ENCODE results near the gene EHMT2.
"Not testable (repeated sequence)": the region's sequence is repeated elsewhere in the genome, so short reads cannot be mapped to it uniquely, and the experiment has no call there.

The EHMT2 gene

DNA sequence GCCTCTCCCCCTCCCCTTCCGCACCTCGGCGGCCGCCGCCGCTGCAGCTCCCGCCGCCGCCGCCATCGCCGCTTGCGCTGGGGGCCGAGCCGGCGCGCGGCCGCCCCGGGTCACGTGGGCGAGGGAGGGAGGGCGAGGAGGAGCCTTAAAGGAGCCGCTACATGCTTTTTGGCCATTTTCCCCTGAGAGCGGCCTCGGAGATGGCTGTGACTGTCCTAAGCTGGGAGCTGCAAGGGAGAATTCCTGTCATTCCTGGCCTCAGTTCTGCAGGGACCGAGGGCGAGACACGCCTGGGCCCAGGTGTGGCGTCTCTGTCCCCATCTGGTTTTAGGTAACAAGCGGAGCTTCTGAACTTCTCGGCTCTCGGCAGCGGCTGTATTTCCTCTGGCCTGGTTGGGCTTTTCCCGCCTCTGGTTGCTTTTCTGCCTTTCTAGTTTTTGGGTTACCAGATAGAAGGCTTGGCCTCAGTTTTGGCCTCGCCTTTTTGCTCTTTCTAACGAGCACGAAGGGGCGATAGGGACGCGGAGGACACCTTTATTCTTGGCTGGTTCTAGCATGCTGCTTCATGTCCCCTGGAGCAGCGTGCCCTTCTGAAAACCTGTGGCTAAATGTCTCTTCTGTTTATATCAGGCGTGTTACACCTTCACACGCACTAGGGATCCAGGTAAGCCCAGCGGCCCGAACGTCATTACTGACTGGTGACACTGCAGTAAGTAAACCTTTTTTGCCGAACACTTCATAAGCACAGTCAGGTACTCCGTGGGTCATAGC lies at the start of gene EHMT2:
EHMT2 (minus strand) TSS at position 87 of the 771 bp plus-strand sequence; CDS start at position 66, 21 bp downstream.
- DNase-seq = peak; percentile 86

DNA sequence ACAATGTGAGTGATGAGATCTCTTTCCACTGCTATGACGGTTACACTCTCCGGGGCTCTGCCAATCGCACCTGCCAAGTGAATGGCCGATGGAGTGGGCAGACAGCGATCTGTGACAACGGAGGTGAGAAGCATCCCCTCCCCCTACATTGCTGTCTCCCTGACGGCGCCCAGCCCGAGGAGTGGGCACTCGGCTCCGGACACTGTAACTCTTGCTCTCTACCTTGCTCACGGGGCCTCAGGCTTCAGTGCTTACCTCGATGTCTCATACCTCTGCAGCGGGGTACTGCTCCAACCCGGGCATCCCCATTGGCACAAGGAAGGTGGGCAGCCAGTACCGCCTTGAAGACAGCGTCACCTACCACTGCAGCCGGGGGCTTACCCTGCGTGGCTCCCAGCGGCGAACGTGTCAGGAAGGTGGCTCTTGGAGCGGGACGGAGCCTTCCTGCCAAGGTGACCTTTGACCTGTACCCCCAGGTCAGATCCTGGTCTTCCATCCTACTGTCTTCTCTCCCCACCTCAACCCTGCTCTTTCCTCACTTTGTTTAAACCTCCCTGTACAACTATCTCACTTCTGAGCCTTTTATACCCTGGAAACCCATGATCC lies 49.7 kb upstream of the EHMT2 start:
- no peak for DNase-seq

DNA sequence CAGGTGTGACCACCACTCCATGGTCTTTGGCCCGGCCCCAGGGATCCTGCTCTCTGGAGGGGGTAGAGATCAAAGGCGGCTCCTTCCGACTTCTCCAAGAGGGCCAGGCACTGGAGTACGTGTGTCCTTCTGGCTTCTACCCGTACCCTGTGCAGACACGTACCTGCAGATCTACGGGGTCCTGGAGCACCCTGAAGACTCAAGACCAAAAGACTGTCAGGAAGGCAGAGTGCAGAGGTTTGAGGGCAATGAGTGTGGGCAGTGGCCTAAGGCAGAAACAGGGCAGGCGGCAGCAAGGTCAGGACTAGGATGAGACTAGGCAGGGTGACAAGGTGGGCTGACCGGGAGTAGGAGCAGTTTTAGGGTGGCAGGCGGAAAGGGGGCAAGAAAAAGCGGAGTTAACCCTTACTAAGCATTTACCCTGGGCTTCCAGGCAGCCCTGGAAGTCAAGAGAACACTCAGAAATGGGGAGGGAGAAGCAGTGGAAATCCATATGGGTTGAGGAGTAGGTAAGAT lies 48.9 kb upstream of the EHMT2 start:
- DNase-seq = no peak

DNA sequence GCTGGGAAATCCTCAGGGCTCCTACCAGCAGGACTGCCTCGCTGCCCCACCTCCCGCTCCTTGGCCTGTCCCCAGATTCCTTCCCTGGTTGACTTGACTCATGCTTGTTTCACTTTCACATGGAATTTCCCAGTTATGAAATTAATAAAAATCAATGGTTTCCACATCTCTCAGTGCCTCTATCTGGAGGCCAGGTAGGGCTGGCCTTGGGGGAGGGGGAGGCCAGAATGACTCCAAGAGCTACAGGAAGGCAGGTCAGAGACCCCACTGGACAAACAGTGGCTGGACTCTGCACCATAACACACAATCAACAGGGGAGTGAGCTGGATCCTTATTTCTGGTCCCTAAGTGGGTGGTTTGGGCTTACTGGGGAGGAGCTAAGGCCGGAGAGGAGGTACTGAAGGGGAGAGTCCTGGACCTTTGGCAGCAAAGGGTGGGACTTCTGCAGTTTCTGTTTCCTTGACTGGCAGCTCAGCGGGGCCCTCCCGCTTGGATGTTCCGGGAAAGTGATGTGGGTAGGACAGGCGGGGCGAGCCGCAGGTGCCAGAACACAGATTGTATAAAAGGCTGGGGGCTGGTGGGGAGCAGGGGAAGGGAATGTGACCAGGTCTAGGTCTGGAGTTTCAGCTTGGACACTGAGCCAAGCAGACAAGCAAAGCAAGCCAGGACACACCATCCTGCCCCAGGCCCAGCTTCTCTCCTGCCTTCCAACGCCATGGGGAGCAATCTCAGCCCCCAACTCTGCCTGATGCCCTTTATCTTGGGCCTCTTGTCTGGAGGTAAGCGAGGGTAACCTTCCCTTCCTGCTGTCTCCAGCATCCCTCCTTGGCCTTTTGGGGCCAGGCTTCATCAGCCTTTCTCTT lies 48.2 kb upstream of the EHMT2 start, which contains the start of gene CFB:
CFB (plus strand) TSS at position 589 of the 863 bp plus-strand sequence; CDS start at position 716, 127 bp downstream.
- no peak for DNase-seq

DNA sequence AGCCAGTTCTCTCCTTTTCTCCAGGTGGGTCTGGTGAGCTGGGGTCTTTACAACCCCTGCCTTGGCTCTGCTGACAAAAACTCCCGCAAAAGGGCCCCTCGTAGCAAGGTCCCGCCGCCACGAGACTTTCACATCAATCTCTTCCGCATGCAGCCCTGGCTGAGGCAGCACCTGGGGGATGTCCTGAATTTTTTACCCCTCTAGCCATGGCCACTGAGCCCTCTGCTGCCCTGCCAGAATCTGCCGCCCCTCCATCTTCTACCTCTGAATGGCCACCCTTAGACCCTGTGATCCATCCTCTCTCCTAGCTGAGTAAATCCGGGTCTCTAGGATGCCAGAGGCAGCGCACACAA lies 47.6 kb upstream of the EHMT2 start:
- DNase-seq = no peak

DNA sequence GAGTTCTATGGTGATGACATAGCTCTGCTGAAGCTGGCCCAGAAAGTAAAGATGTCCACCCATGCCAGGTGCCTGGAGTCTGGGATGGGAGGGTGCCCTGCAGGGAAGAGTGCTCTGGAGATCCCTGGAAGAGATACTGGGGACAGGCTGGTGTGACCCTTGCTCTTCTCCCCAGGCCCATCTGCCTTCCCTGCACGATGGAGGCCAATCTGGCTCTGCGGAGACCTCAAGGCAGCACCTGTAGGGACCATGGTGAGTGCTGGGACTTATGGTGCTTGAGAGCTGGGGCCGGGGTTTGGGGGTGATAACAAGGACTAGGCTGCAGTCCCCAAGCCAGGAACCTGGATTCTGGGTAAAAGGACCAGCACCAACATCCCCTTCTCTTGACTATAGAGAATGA lies 46.2 kb upstream of the EHMT2 start:
- no peak for DNase-seq

DNA sequence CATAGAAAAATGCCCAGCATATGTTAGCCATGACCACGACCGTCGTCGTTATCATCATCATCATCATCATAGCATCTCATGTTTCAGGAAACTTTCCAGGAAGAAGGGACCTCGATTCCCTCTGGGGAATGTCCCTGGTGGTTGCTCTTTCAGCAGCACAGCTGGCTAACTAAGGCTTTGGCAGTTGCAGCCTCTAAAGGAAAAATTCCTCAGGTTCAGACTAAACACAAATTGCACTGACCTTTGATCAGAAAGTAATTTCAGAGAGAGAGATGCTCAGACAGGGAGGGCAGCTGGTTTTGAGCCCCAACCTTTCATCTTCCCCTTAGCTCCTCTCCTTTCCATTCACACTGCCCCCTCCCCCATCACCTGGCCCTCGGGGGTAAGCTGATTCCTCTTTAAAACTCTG lies 42.8 kb upstream of the EHMT2 start:
- no peak for DNase-seq

DNA sequence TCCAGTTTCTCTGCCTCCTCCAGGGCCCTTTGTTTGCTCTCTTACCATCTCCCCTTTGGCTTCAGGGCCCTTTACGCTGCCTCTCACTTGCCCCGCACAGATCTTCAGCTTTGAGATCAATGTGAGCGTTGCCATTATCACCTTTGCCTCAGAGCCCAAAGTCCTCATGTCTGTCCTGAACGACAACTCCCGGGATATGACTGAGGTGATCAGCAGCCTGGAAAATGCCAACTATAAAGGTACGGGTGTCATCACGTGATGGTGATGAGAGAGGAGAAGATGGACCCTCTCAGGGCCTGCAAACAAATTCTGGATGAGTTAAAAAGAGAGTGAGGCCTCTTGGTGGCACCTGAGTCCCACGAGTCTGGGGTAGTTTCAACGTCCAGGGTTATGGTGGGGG lies 38.3 kb upstream of the EHMT2 start:
- no peak for DNase-seq

DNA sequence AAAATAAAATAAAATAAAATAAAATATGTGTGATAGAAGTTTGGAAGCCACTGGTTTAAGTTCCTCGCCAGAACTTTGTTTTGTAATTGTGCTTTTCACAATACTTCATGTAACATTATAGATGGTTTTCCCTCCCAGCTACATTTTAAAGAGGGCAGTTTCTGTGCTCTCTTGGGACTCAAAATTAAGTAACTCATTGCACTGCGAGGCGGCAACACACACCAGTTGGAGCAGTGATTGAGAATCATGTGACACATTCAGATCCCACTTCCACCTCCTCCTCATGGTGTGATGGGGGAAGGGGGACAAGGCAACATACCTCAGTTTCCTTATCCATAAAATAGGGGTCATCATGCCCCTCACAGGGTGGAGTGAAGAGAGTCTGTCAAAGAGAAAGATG lies 37.5 kb upstream of the EHMT2 start:
- no peak for DNase-seq

DNA sequence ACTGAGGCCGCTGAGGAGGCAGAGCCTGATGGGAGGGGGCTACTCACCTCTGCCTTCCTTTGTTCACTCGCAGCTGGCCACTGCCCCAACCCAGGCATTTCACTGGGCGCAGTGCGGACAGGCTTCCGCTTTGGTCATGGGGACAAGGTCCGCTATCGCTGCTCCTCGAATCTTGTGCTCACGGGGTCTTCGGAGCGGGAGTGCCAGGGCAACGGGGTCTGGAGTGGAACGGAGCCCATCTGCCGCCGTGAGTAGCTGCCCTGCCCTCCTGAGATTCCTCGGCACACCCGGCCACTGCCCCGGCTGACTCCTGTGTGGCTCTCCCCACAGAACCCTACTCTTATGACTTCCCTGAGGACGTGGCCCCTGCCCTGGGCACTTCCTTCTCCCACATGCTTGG lies 36.0 kb upstream of the EHMT2 start:
- no peak for DNase-seq

DNA sequence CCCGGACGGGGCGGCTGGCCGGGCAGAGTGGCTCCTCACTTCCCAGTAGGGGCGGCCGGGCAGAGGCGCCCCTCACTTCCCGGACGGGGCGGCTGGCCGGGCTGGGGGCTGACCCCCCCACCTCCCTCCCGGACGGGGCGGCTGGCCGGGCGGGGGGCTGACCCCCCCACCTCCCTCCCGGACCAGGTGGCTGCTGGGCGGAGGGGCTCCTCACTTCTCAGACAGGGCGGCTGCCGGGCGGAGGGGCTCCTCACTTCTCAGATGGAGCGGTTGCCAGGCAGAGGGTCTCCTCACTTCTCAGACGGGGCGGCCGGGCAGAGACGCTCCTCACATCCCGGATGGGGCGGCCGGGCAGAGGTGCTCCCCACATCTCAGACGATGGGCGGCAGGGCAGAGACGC lies 34.6 kb upstream of the EHMT2 start:
- not testable (repeated sequence) for DNase-seq

DNA sequence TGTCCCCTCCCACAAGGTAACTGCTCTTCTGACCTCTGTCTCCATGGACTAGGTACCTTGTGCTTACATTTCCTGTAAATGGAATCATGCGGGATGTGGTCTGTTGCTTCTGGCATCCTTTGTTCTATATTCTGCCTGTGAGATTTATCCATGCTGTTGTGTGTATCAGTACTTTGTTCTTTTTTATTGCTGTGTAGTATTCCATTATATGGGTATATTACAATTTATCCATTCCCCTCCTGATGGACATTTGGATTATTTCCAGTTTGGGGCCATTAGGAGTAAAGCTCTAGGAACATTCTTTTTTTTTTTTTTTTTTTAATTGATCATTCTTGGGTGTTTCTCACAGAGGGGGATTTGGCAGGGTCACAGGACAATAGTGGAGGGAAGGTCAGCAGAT lies 33.5 kb upstream of the EHMT2 start:
- no peak for DNase-seq

DNA sequence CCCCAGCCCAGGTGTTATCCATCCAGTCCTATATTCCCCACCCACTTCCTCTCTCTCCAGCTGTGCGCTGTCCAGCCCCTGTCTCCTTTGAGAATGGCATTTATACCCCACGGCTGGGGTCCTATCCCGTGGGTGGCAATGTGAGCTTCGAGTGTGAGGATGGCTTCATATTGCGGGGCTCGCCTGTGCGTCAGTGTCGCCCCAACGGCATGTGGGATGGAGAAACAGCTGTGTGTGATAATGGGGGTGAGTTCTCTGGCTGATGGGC lies 31.1 kb upstream of the EHMT2 start:
- DNase-seq = no peak

DNA sequence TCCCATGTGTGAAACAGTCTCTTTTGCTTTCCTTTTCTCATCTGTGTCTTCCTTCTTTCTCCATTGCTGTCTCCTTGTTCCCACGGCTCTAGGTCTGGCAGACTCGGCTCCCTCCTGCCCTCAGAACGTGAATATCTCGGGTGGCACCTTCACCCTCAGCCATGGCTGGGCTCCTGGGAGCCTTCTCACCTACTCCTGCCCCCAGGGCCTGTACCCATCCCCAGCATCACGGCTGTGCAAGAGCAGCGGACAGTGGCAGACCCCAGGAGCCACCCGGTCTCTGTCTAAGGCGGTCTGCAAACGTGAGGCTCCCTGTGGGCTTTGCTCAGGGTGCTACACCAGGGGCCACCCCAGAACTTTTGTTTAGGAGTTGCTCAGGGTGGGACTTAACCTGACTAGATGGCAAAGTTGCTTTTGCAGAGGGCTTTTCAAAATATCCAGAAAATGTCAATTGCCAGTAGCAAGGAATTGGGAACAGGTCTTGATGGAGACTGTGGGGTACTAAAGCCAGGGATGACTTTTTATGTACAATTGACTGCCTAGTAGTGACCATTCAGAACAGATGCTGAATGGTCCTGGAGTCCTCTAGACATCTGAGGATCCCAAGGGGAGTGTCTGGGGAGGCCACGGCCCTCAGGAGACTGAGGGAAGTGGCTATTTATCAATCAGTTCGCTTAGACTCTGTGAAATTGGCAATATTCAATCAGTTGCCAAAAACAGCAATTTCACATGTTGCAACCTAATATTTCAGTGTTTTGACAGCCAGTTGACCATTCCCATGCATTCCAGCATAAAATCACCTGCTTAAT lies 30.6 kb upstream of the EHMT2 start:
- DNase-seq = no peak

DNA sequence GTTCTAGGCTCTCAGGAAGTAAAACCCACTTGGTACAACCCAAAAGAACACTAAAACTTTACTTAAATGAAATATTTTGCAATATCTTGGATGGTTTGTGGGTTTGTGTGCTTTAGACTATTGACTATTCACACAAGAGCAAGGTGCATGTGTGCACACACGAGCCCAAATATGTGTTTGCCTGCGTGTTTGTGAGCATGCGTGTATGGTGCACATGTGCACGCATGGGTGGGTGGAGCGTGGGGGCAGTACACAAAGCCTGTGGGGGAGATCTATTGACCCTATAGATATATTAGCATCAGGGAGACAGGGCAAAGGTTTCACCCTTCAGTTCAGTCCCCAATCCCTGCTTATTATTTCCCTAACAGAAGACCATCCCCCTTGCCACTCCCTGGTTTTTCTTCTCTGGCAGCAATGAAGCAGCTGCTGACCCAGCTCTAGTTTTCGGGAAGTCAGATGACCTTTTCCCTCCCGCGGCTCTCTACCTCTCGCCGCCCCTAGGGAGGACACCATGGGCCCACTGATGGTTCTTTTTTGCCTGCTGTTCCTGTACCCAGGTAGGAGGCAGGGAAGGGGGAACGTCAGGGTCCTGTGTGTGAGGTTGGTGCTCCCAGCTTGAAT lies 29.9 kb upstream of the EHMT2 start, which contains the start of gene C2:
C2 (plus strand) TSS at position 476 of the 621 bp plus-strand sequence; CDS start at position 512, 36 bp downstream.
- no peak for DNase-seq

DNA sequence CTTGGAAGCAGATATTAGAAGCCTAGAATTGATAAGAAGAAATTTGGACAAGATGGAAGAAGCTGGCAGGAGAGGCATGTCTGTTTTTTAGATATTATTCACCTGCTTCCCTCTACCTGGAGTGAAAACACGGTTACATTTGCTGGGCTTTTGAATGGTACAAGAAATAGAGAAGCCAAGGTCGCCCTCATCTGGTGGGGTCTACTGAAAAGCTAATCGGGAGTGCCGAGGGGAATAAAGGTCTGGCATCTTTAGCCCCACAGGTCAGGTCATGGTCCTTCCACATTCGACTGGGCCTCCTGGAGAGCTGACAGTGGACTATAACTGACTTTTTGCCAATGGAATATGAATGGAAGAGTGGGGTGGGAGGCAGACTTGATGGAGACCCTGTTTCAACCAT lies 25.4 kb upstream of the EHMT2 start:
- DNase-seq = peak; percentile 28

DNA sequence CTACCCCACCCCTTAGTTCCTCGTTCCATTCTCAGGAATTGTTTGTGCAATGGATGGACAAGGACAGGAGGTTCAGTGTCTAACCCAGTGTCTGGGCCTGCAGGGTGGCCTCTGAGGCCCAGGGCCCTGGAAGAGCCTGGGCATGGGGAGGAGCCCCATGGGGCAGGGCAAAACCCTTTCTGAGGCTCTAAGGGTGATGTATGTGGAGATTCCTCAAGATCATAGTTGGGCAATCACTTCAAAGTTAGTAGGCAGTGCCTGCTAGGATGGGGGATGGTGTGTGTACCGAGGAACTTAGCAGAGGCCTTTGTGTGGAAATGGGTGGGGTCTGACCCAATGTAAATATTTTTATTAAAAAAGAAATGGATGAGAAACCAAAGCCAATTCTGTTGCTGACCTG lies 23.3 kb upstream of the EHMT2 start:
- DNase-seq = no peak

DNA sequence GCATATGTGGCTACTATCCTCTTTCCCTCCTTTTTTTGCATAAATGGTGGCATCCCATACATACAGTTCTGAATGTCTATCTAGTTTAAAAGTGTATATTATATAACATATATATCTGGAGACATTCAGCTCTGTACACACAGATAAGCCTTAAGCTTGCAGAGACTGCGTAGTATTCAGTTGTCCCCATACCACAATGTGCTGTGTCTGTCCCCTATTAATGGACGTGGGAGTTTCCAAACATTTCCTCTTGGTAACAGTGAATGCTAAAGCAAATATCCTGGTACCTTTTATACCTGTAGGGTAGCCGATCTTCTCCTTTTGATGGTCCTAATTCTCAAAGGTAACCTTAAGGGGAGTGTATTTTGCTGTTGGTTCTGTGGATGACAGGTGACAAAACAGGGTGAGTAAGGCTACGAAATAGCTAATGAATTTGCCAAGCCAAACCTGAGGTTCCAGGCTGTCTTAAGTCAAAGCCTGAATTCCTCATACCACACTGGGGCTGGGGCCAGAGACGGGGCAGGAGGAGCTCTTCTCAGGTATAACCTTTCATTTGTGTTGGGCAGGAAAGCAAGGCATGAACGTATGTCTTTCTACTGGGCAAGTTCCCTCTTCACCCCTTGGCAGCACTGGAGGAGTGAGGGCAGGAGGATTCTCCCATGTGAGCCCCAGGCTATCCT lies 22.3 kb upstream of the EHMT2 start:
- DNase-seq = no peak

DNA sequence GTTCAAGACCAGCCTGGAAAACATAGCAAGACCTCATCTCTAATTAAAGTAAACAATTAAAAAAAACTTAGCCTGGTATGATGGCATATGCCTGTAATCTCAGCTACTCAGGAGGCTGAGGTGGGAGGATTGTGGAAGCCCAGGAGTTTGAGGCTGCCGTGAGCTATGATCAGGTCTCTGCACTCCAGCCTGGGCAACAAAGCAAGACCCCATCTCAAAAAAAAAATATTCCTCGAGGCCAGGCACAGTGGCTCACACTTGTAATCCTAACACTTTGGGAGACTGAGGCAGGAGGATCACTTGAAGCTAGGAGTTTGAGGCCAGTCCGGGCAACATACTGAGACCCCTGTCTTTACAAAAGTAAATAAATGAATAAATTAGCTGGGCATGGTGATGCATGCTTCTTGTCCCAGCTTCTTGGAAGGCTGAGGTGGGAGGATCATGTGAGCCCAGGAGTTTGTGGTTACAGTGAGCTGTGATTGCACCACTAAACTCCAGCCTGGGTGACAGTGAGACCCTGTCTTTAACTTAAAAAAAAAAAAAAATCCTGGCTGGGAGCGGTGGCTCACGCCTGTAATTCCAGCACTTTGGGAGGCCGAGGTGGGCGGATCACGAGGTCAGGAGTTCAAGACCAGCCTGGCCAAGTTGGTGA lies 20.7 kb upstream of the EHMT2 start:
- DNase-seq = no peak

DNA sequence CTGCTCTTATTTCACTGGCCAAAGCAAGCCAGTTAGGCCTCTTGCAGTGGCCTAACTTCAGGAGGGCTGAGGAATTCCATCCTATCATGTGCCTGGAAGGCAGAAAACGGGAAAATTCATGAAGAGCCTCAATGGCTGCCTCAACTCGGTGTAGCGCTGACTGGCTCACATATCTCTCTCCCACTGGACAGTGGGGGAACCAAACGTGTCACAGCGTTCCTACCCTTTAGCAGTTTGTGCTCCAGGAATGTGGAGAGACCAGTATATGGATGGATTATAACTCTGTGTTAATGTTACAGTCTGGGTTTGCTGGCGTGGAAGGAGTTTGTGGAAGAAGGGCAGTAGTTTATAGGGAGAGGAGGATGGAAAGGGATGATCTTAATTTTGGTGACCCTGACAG lies 18.3 kb upstream of the EHMT2 start:
- DNase-seq = no peak

DNA sequence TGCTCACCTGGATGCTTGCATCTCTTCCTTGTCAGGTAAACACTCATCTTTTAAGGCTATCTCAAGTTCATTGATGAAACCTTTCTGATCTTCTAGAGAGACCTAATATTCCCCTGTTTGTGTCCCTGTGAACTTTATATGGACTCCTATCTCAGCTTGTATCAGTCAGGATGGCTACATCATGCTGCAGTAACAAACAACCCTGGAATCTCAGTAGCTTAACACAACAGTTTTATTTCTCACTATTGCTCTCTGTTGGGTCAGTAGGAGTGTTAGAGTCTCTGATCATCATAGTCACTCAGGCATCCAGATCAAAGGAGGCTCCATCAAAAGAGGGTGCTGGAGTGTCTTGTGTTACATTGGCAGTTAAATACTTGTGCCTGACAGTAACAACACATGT lies 17.9 kb upstream of the EHMT2 start:
- DNase-seq = no peak

Measured in CD4-positive, alpha-beta T cell treated with Interleukin-12 subunit alpha and Interleukin-12 subunit beta, for 1 hour (primary cell).